ENCODE data around the gene HJV.

HJV gene

GRCh38 chr1:145995964-145996432 lies 25.5 kb downstream of the HJV start:
- DNase-seq (ENCODE audit: low spot score), result no peak
- no peak for TF ChIP-seq CTCF (IDR thresholded peaks at IDR 0.05; ENCODE audit: extremely low read depth, insufficient read depth, missing control alignments)
- in situ Hi-C loops (cut with MboI; ENCODE audit: low pct_unique_long_range_greater_than_20kb, low sequenced_read_pairs, unreplicated experiment), result no loop called here

- in situ Hi-C loops (cut with MboI; ENCODE audit: low pct_unique_long_range_greater_than_20kb, low sequenced_read_pairs, unreplicated experiment), result no loop called here
- DNase-seq (ENCODE audit: low spot score), result no peak
- no peak for TF ChIP-seq CTCF (IDR thresholded peaks at IDR 0.05; ENCODE audit: extremely low read depth, insufficient read depth, missing control alignments)
Measured at GRCh38 chr1:145995148-145995881, 26.2 kb downstream of the HJV start.

- no peak for TF ChIP-seq CTCF (IDR thresholded peaks at IDR 0.05; ENCODE audit: extremely low read depth, insufficient read depth, missing control alignments)
- no peak for DNase-seq (ENCODE audit: low spot score)
- in situ Hi-C loops (cut with MboI; ENCODE audit: low pct_unique_long_range_greater_than_20kb, low sequenced_read_pairs, unreplicated experiment), result no loop called here
Measured at GRCh38 chr1:145994391-145995120, 27.0 kb downstream of the HJV start.

GRCh38 chr1:145993618-145994390 lies 27.7 kb downstream of the HJV start:
- TF ChIP-seq CTCF (IDR thresholded peaks at IDR 0.05; ENCODE audit: extremely low read depth, insufficient read depth, missing control alignments), result no peak
- DNase-seq (ENCODE audit: low spot score), result no peak
- in situ Hi-C loops (cut with MboI; ENCODE audit: low pct_unique_long_range_greater_than_20kb, low sequenced_read_pairs, unreplicated experiment), result no loop called here

- in situ Hi-C loops (cut with MboI; ENCODE audit: low pct_unique_long_range_greater_than_20kb, low sequenced_read_pairs, unreplicated experiment), result no loop called here
Measured at GRCh38 chr1:145992958-145993617, 28.4 kb downstream of the HJV start.

More at GRCh38 chr1:145992958-145993617, 28.4 kb downstream of the HJV start:
- TF ChIP-seq CTCF (IDR thresholded peaks at IDR 0.05; ENCODE audit: extremely low read depth, insufficient read depth, missing control alignments), result no peak
- DNase-seq (ENCODE audit: low spot score), result no peak
